ENCODE results near the gene CNOT8.

DNA sequence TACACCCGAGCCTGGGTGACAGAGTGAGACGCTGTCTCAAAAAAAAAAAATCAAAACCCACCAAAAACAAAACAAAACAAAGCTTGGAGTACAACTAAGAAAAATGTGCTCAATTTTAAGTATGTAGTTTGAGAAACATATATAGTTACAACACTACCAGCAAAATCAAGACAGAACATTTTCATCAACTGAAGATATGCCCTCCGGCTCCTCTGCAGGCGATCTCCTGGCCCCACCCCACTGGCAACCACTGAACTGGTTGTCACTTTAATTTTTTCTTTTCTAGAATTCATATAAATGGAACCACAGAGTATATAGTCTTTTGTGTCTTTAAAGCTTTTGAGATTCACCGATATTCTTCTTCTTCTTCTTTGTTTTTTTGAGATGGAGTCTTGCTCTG is 35.0 kb downstream of the CNOT8 start:
- TF ChIP-seq CTCF (IDR thresholded peaks at IDR 0.05), result no peak
- no peak for TF ChIP-seq POLR2A (IDR thresholded peaks at IDR 0.05)

Data from lower leg skin (tissue), 3 donors.